RPMI7951 (cell line): Measurements from ENCODE around the gene ONECUT3. TPM values are rescaled to one million over a fixed set of nuclear protein-coding genes. Genes with fewer than 3 reads are reported as not detected.

ENCODE experiments used
- total RNA-seq: library from RNA; depleted of rRNA; stranded (reverse); fragments of >200 nt; shearing (Covaris generic); gene quantifications from 2 replicates; pipeline ENCODE4 v1.2.3, GENCODE V29; 2014; rRNA removed

Gene ONECUT3
- total RNA-seq, 1 experiment from 2014 or later, result not detected

Other genes with a start within 250 kb of the ONECUT3 start
- 1.6 and 3.8 TPM in 2 replicates for gene ADAMTSL5, start 240.5 kb upstream of the ONECUT3 start, total RNA-seq
- gene PLK5, start 229.4 kb upstream of the ONECUT3 start, total RNA-seq, result not detected in 2 replicates
- gene MEX3D, start 185.2 kb upstream of the ONECUT3 start, total RNA-seq, result 8.4 and 18.9 TPM in 2 replicates
- 55.2 and 63.2 TPM in 2 replicates for gene MBD3, start 160.6 kb upstream of the ONECUT3 start, total RNA-seq
- gene UQCR11, start 148.0 kb upstream of the ONECUT3 start, total RNA-seq, result 124 and 144 TPM in 2 replicates
- 60.9 and 62.7 TPM in 2 replicates for gene TCF3, start 100.9 kb upstream of the ONECUT3 start, total RNA-seq
- gene ATP8B3, start 58.8 kb downstream of the ONECUT3 start, total RNA-seq, result 5.5 and 7.8 TPM in 2 replicates
- 3.3 and 3.5 TPM in 2 replicates for gene REXO1, start 95.0 kb downstream of the ONECUT3 start, total RNA-seq
- gene KLF16, start 110.1 kb downstream of the ONECUT3 start, total RNA-seq, result 2.9 and 4.2 TPM in 2 replicates
- gene ABHD17A, start 132.0 kb downstream of the ONECUT3 start, total RNA-seq, result 42.1 and 61.5 TPM in 2 replicates
- gene ADAT3, start 151.9 kb downstream of the ONECUT3 start, total RNA-seq, result 1.3 and 2.4 TPM in 2 replicates
- gene SCAMP4, start 151.9 kb downstream of the ONECUT3 start, total RNA-seq, result 55.2 and 67.9 TPM in 2 replicates
- 38.6 and 45.4 TPM in 2 replicates for gene CSNK1G2, start 187.7 kb downstream of the ONECUT3 start, total RNA-seq